CD4-positive, alpha-beta T cell treated with Interleukin-12 subunit alpha and Interleukin-12 subunit beta, for 1 hour (primary cell): ENCODE measurements around the gene KIAA1217.

Source experiments
- DNase-seq: peaks from one replicate; pipeline ENCODE4 v3.0.0-alpha.2; 2020

KIAA1217 gene

GRCh38 chr10:24376731-24377130, 167.8 kb downstream of the KIAA1217 start:
- no peak for DNase-seq

- no peak for DNase-seq
Observed at GRCh38 chr10:24378126-24378920, 169.4 kb downstream of the KIAA1217 start.

- no peak for DNase-seq
Observed at GRCh38 chr10:24381235-24382010, 172.5 kb downstream of the KIAA1217 start.

GRCh38 chr10:24382045-24382444, 173.1 kb downstream of the KIAA1217 start:
- no peak for DNase-seq

GRCh38 chr10:24382596-24382978, 173.6 kb downstream of the KIAA1217 start:
- no peak for DNase-seq

GRCh38 chr10:24382979-24383663, 174.2 kb downstream of the KIAA1217 start:
- DNase-seq, result no peak

GRCh38 chr10:24383681-24384106, 174.8 kb downstream of the KIAA1217 start:
- DNase-seq, result no peak

- no peak for DNase-seq
Observed at GRCh38 chr10:24384954-24385353, 176.0 kb downstream of the KIAA1217 start.

GRCh38 chr10:24385776-24386175, 176.8 kb downstream of the KIAA1217 start:
- DNase-seq, result no peak

GRCh38 chr10:24390146-24390700, 181.3 kb downstream of the KIAA1217 start:
- no peak for DNase-seq

- DNase-seq, result no peak
Observed at GRCh38 chr10:24390746-24391145, 181.8 kb downstream of the KIAA1217 start.

- DNase-seq, result no peak
Observed at GRCh38 chr10:24393201-24393600, 184.3 kb downstream of the KIAA1217 start.

GRCh38 chr10:24394461-24395190, 185.7 kb downstream of the KIAA1217 start:
- DNase-seq, result no peak

GRCh38 chr10:24396396-24396795, 187.5 kb downstream of the KIAA1217 start:
- DNase-seq, result no peak

- no peak for DNase-seq
Observed at GRCh38 chr10:24397662-24398061, 188.7 kb downstream of the KIAA1217 start.

GRCh38 chr10:24404567-24404966, 195.6 kb downstream of the KIAA1217 start:
- no peak for DNase-seq

- no peak for DNase-seq
Observed at GRCh38 chr10:24405635-24406034, 196.7 kb downstream of the KIAA1217 start.

- DNase-seq, result no peak
Observed at GRCh38 chr10:24406809-24407483, 198.0 kb downstream of the KIAA1217 start.

GRCh38 chr10:24407928-24408327, 199.0 kb downstream of the KIAA1217 start:
- no peak for DNase-seq

GRCh38 chr10:24408365-24408764, 199.4 kb downstream of the KIAA1217 start:
- no peak for DNase-seq

- no peak for DNase-seq
Observed at GRCh38 chr10:24414597-24414996, 205.7 kb downstream of the KIAA1217 start.
